Colonic mucosa (tissue), 4 donors: Measurements from ENCODE around the gene PHKB. TPM values are rescaled to one million over a fixed set of nuclear protein-coding genes. Genes with fewer than 3 reads are reported as not detected.

ENCODE experiments used
- DNase-seq: peaks from one replicate; pipeline ENCODE4 v3.0.0-alpha.2; 2020
- H3K27ac ChIP-seq: fragments of 200-600 bp; one replicate; pipeline ENCODE4 v1.8.0; 2021
- H3K27me3 ChIP-seq: fragments of 200-600 bp; one replicate; pipeline ENCODE4 v1.8.0; 2021
- H3K36me3 ChIP-seq: fragments of 200-600 bp; one replicate; pipeline ENCODE4 v1.8.0; 2021
- H3K4me1 ChIP-seq: fragments of 200-600 bp; one replicate; pipeline ENCODE4 v1.8.0; 2021; ENCODE audit warnings: mild to moderate bottlenecking
- H3K4me3 ChIP-seq: fragments of 200-600 bp; one replicate; pipeline ENCODE4 v1.8.0; 2021
- H3K9ac ChIP-seq, 2 donors: one replicate each; pipeline ENCODE4 v1.7.0; 2013; ENCODE audit warnings: control low read depth in 2 of 2, low read depth in 2 of 2, low read length in 2 of 2
- H3K9me3 ChIP-seq: fragments of 200-600 bp; one replicate; pipeline ENCODE4 v1.8.0; 2021
- CTCF ChIP-seq: fragments of 200-600 bp; IDR thresholded peaks from one replicate; pipeline ENCODE4 v1.8.0; 2022; ENCODE audit warnings: antibody characterized with exemption, mild to moderate bottlenecking
- intact Hi-C: fragments of 100-400 bp; cut with DNase I; formaldehyde crosslinking; loops from one replicate; pipeline ENCODE4 v1.14.1; 2022
- total RNA-seq, 2 donors: library from RNA; stranded (reverse); fragmentation: NEBNext Ultra II Directional in 1 of 2; extraction: Animal tissue kit (Norgen Biotek cat#: 25700) in 1 of 2; gene quantifications; one replicate each; pipeline ENCODE4 v1.2.1, GENCODE V29; 2021
- donor health status: healthy.
- donor health status: DM: no; HTN: no; CAD: no.
- donor health status: DM: no; HTN: no; CAD: no.

Gene PHKB
- total RNA-seq, 2 donors from 2014 or later: 74.9 to 80.6 TPM

GRCh38 chr16:47611848-47612493 lies 150.8 kb downstream of the PHKB start:
- Histone ChIP-seq H3K27me3 (no peaks in the 10 kb centered on the region), H3K4me3 (no peak overlapping the region), H3K36me3 (no peaks in the 10 kb centered on the region), H3K9me3 (no peaks in the 10 kb centered on the region), H3K27ac (no peak overlapping the region), H3K4me1 (no peaks in the 10 kb centered on the region), H3K9ac (no peak overlapping the region)
- no peak for DNase-seq
- TF ChIP-seq CTCF: no peak
- intact Hi-C loops: no loop called here

- H3K4me3 ChIP-seq: no peak overlapping the region
- no peak overlapping the region for H3K9ac ChIP-seq
- H3K36me3 ChIP-seq: no peaks in the 10 kb centered on the region
- TF ChIP-seq CTCF: no peak
- intact Hi-C loops: no loop called here
- no peak for DNase-seq
- H3K9me3 ChIP-seq: no peaks in the 10 kb centered on the region
- no peaks in the 10 kb centered on the region for H3K4me1 ChIP-seq
- no peak overlapping the region for H3K27ac ChIP-seq
- H3K27me3 ChIP-seq: no peaks in the 10 kb centered on the region
These were observed 151.6 kb downstream of the PHKB start for GRCh38 chr16:47612711-47613110.

GRCh38 chr16:47613251-47613650 lies 152.1 kb downstream of the PHKB start:
- H3K9ac ChIP-seq: no peak overlapping the region
- DNase-seq: no peak
- H3K27me3 ChIP-seq: no peaks in the 10 kb centered on the region
- intact Hi-C loops: no loop called here
- H3K27ac ChIP-seq: no peak overlapping the region
- no peaks in the 10 kb centered on the region for H3K9me3 ChIP-seq
- no peaks in the 10 kb centered on the region for H3K36me3 ChIP-seq
- no peak for TF ChIP-seq CTCF
- no peaks in the 10 kb centered on the region for H3K4me1 ChIP-seq
- no peak overlapping the region for H3K4me3 ChIP-seq

- Histone ChIP-seq H3K9ac (no peak overlapping the region), H3K36me3 (no peaks in the 10 kb centered on the region), H3K4me1 (no peaks in the 10 kb centered on the region), H3K27me3 (no peaks in the 10 kb centered on the region), H3K27ac (no peak overlapping the region), H3K4me3 (no peak overlapping the region), H3K9me3 (no peaks in the 10 kb centered on the region)
- no peak for TF ChIP-seq CTCF
- no peak for DNase-seq
- intact Hi-C loops: no loop called here
These were observed 156.6 kb downstream of the PHKB start for GRCh38 chr16:47617732-47618131.

- no peak overlapping the region for H3K9ac ChIP-seq
- no peaks in the 10 kb centered on the region for H3K4me1 ChIP-seq
- intact Hi-C loops: no loop called here
- DNase-seq: no peak
- H3K4me3 ChIP-seq: no peak overlapping the region
- no peak for TF ChIP-seq CTCF
- H3K36me3 ChIP-seq: no peaks in the 10 kb centered on the region
- H3K27ac ChIP-seq: no peak overlapping the region
- no peaks in the 10 kb centered on the region for H3K9me3 ChIP-seq
- H3K27me3 ChIP-seq: no peaks in the 10 kb centered on the region
These were observed 161.5 kb downstream of the PHKB start for GRCh38 chr16:47622451-47623176.
